A549 (cell line): ENCODE data around the gene TMEM97.

Experiments
- ATOH8 ChIP-seq: fragments of 250-450 bp; sonication (Bioruptor Pico); IDR thresholded peaks from 2 replicates; pipeline ENCODE4 v1.5.0; 2020; ENCODE audit warnings: low read depth, mild to moderate bottlenecking, moderate library complexity
- CTCF ChIP-seq: fragments of >200 bp; sonication (Bioruptor Twin); formaldehyde crosslinking; IDR thresholded peaks from 3 replicates; pipeline ENCODE4 v1.5.1; 2016
- EP300 ChIP-seq, 2 experiments: fragments of >200 bp; sonication (Bioruptor Twin); formaldehyde crosslinking; IDR thresholded peaks; 2 replicates in 1 of 2; 3 replicates in 1 of 2; pipeline ENCODE4 v1.6.1; 2016 to 2017
- ESRRA ChIP-seq: fragments of 150-350 bp; IDR thresholded peaks from 2 replicates; pipeline ENCODE4 v1.6.1; 2014; ENCODE audit warnings: mild to moderate bottlenecking, low read length, borderline replicate concordance
- HOXB13 ChIP-seq: fragments of 250-450 bp; sonication (Bioruptor Pico); IDR thresholded peaks from 2 replicates; pipeline ENCODE4 v1.5.0; 2020; ENCODE audit warnings: low read depth, mild to moderate bottlenecking, moderate library complexity
- KDM1A ChIP-seq: fragments of 200-600 bp; sonication (generic); IDR thresholded peaks from 2 replicates; pipeline ENCODE4 v1.6.1; 2016; ENCODE audit warnings: low read depth, mild to moderate bottlenecking
- MAFK ChIP-seq: fragments of 450-650 bp; IDR thresholded peaks from 2 replicates; pipeline ENCODE4 v1.6.1; 2014; ENCODE audit not compliant: partially characterized antibody
- MAX ChIP-seq: IDR thresholded peaks from 2 replicates; pipeline ENCODE4 v1.6.1; 2012
- POLR2A ChIP-seq: IDR thresholded peaks from 2 replicates; pipeline ENCODE4 v1.6.1; 2012; ENCODE audit warnings: mild to moderate bottlenecking, low read length
- REST ChIP-seq: fragments of 200-600 bp; sonication (generic); IDR thresholded peaks from 2 replicates; pipeline ENCODE4 v1.6.1; 2016; ENCODE audit warnings: antibody characterized with exemption, mild to moderate bottlenecking, moderate library complexity
- SMC3 ChIP-seq: fragments of >200 bp; sonication (Bioruptor Twin); formaldehyde crosslinking; IDR thresholded peaks from 3 replicates; pipeline ENCODE4 v1.6.1; 2018; ENCODE audit warnings: inconsistent platforms

- TF ChIP-seq EP300 (IDR thresholded peaks at IDR 0.05) (no peak), SMC3 (no peak), MAX (no peak), CTCF (no peak), HOXB13 (CRISPR knock-in tag) (no peak), ESRRA (no peak), REST (no peak), MAFK (no peak), POLR2A (no peak), KDM1A (no peak), ATOH8 (CRISPR knock-in tag) (no peak)
Measured at GRCh38 chr17:28342313-28342712, 23.3 kb downstream of the TMEM97 start.
